Measurements from ENCODE around the gene DLAT. TPM values are rescaled to one million over a fixed set of nuclear protein-coding genes. Genes with fewer than 3 reads are reported as not detected.

DLAT gene
- total RNA-seq, 1 experiment from 2014 or later: 68.1 TPM

DNA sequence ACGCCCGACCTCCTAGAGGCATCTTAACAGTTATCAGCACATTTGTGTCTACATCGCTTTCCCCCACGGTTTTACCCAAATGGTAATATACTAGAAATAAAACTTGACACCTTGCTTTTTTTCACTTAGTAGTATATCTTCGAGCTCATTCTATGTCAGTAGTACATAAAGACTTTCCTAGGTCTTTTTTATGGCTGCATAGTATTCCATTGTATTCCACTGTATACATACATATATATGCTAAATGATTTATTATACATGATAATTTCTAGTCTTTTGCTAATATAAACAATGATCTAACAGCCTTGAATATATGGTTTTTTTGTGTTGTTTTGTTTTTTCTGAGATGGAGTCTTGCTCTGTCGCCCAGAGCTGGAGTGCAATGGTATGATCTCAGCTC is 34.8 kb upstream of the DLAT start:
- TF ChIP-seq, protein P1, sequence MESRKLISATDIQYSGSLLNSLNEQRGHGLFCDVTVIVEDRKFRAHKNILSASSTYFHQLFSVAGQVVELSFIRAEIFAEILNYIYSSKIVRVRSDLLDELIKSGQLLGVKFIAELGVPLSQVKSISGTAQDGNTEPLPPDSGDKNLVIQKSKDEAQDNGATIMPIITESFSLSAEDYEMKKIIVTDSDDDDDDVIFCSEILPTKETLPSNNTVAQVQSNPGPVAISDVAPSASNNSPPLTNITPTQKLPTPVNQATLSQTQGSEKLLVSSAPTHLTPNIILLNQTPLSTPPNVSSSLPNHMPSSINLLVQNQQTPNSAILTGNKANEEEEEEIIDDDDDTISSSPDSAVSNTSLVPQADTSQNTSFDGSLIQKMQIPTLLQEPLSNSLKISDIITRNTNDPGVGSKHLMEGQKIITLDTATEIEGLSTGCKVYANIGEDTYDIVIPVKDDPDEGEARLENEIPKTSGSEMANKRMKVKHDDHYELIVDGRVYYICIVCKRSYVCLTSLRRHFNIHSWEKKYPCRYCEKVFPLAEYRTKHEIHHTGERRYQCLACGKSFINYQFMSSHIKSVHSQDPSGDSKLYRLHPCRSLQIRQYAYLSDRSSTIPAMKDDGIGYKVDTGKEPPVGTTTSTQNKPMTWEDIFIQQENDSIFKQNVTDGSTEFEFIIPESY (IDR thresholded peaks at IDR 0.05; ENCODE audit: extremely low read depth, insufficient replicate concordance, low read length): no peak
- TF ChIP-seq, protein P2, sequence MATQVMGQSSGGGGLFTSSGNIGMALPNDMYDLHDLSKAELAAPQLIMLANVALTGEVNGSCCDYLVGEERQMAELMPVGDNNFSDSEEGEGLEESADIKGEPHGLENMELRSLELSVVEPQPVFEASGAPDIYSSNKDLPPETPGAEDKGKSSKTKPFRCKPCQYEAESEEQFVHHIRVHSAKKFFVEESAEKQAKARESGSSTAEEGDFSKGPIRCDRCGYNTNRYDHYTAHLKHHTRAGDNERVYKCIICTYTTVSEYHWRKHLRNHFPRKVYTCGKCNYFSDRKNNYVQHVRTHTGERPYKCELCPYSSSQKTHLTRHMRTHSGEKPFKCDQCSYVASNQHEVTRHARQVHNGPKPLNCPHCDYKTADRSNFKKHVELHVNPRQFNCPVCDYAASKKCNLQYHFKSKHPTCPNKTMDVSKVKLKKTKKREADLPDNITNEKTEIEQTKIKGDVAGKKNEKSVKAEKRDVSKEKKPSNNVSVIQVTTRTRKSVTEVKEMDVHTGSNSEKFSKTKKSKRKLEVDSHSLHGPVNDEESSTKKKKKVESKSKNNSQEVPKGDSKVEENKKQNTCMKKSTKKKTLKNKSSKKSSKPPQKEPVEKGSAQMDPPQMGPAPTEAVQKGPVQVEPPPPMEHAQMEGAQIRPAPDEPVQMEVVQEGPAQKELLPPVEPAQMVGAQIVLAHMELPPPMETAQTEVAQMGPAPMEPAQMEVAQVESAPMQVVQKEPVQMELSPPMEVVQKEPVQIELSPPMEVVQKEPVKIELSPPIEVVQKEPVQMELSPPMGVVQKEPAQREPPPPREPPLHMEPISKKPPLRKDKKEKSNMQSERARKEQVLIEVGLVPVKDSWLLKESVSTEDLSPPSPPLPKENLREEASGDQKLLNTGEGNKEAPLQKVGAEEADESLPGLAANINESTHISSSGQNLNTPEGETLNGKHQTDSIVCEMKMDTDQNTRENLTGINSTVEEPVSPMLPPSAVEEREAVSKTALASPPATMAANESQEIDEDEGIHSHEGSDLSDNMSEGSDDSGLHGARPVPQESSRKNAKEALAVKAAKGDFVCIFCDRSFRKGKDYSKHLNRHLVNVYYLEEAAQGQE (IDR thresholded peaks at IDR 0.05; ENCODE audit: low read depth): no peak
- TF ChIP-seq JUND (IDR thresholded peaks at IDR 0.05) (no peak), EZH2 (IDR thresholded peaks at IDR 0.05) (no peak), FOSL1 (IDR thresholded peaks at IDR 0.05; ENCODE audit: low read depth) (no peak), ELF1 (IDR thresholded peaks at IDR 0.05; ENCODE audit: borderline replicate concordance, low read depth) (no peak), SRF (IDR thresholded peaks at IDR 0.05; ENCODE audit: low read depth) (no peak), TCF7L2 (IDR thresholded peaks at IDR 0.05; ENCODE audit: borderline replicate concordance, extremely low read depth, insufficient read depth, insufficient read length) (no peak), ZFX (IDR thresholded peaks at IDR 0.05) (no peak), RAD21 (IDR thresholded peaks at IDR 0.05; ENCODE audit: low read depth) (no peak), CBX3 (IDR thresholded peaks at IDR 0.05; ENCODE audit: low read depth) (no peak), ZNF274 (IDR thresholded peaks at IDR 0.05; ENCODE audit: low read depth, low read length) (no peak), EZH2phosphoT487 (IDR thresholded peaks at IDR 0.05; ENCODE audit: borderline replicate concordance) (no peak), POLR2AphosphoS5 (IDR thresholded peaks at IDR 0.05; ENCODE audit: low read depth, low read length) (no peak)
- TF ChIP-seq, protein P3, sequence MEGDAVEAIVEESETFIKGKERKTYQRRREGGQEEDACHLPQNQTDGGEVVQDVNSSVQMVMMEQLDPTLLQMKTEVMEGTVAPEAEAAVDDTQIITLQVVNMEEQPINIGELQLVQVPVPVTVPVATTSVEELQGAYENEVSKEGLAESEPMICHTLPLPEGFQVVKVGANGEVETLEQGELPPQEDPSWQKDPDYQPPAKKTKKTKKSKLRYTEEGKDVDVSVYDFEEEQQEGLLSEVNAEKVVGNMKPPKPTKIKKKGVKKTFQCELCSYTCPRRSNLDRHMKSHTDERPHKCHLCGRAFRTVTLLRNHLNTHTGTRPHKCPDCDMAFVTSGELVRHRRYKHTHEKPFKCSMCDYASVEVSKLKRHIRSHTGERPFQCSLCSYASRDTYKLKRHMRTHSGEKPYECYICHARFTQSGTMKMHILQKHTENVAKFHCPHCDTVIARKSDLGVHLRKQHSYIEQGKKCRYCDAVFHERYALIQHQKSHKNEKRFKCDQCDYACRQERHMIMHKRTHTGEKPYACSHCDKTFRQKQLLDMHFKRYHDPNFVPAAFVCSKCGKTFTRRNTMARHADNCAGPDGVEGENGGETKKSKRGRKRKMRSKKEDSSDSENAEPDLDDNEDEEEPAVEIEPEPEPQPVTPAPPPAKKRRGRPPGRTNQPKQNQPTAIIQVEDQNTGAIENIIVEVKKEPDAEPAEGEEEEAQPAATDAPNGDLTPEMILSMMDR (IDR thresholded peaks at IDR 0.05 in 2 of 3, conservative IDR thresholded peaks at IDR 0.05 in 1 of 3; ENCODE audit: borderline replicate concordance in 1 of 3, insufficient read depth in 1 of 3, low read depth in 2 of 3, low read length in 2 of 3): no peak
- TF ChIP-seq, protein P4, sequence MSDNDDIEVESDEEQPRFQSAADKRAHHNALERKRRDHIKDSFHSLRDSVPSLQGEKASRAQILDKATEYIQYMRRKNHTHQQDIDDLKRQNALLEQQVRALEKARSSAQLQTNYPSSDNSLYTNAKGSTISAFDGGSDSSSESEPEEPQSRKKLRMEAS (IDR thresholded peaks at IDR 0.05): no peak
- TF ChIP-seq, protein P5, sequence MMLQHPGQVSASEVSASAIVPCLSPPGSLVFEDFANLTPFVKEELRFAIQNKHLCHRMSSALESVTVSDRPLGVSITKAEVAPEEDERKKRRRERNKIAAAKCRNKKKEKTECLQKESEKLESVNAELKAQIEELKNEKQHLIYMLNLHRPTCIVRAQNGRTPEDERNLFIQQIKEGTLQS (IDR thresholded peaks at IDR 0.05): no peak
- Histone ChIP-seq H3K9me2 (ENCODE audit: insufficient read depth) (no peaks in the 10 kb centered on the region), H3K79me2 (ENCODE audit: insufficient read depth, low read length) (no peaks in the 10 kb centered on the region), H2AFZ (ENCODE audit: low read depth, low read length, poor library complexity, severe bottlenecking) (no peak overlapping the region), H3K9me3 (ENCODE audit: control insufficient read depth in 1 of 2, insufficient read depth in 1 of 2, low read depth in 1 of 2, low read length in 2 of 2) (no peaks in the 10 kb centered on the region), H3K27ac (ENCODE audit: low read depth, low read length) (no peak overlapping the region), H4K20me1 (ENCODE audit: insufficient read depth) (no peaks in the 10 kb centered on the region), H3K9ac (ENCODE audit: low read length) (no peak overlapping the region), H3K36me3 (ENCODE audit: control insufficient read depth in 1 of 2, insufficient read depth in 2 of 2, low read length in 2 of 2) (peaks cover 0 to 6% of the 10 kb centered on the region in 2 experiments; a peak in 2 of 4 replicates), H3K4me1 (ENCODE audit: control insufficient read depth in 1 of 2, insufficient read depth in 2 of 2, low read length in 2 of 2) (no peaks in the 10 kb centered on the region), H3K4me3 (replicated peaks in 1 of 2; ENCODE audit: low read depth in 1 of 2, low read length in 2 of 2) (no peak overlapping the region), H3K27me3 (ENCODE audit: insufficient read depth, low read length) (no peaks in the 10 kb centered on the region), H3K4me2 (ENCODE audit: low read length) (no peak overlapping the region)
- no peak for ATAC-seq
- CTCF ChIA-PET: no interaction called here
- intact Hi-C loops (cut with micrococcal nuclease): loop anchor here (10.0 kb wide), 1 partner anchor 406 kb away; no protein-coding TSS in a partner anchor
- POLR2A ChIA-PET: no interaction called here
- DNase-seq (ENCODE audit: low read depth, low spot score): no peak
- RAD21 ChIA-PET (ENCODE audit: low non-redundant PET in 1 of 2, low total read pairs in 2 of 2, uncharacterized antibody in 2 of 2, unreplicated experiment in 2 of 2): no interaction called here
- BruUV-seq (replicated peaks): no TSS peak

Data from HCT116 (cell line).